PFSK-1 (cell line): Measurements from ENCODE around the gene PFDN1.

Experiments used
- FOXP2 ChIP-seq: optimal IDR thresholded peaks from 2 replicates; pipeline ENCODE3; 2011; ENCODE audit warnings: borderline replicate concordance, control low read depth, inconsistent platforms; ENCODE audit not compliant: insufficient read depth; ENCODE audit errors: extremely low read length, extremely low read depth
- POLR2AphosphoS5 ChIP-seq: IDR thresholded peaks from 2 replicates; pipeline ENCODE4 v1.6.1; 2012; ENCODE audit warnings: low read depth, mild to moderate bottlenecking, control low read depth, low read length, moderate library complexity
- SIN3A ChIP-seq: IDR thresholded peaks from 2 replicates; pipeline ENCODE4 v1.6.1; 2012; ENCODE audit warnings: mild to moderate bottlenecking, low read length, moderate library complexity, borderline replicate concordance; ENCODE audit not compliant: insufficient read depth
- TAF1 ChIP-seq: IDR thresholded peaks from 2 replicates; pipeline ENCODE4 v1.6.1; 2012; ENCODE audit warnings: low read length, control low read depth, borderline replicate concordance; ENCODE audit not compliant: insufficient read depth
- TF ChIP-seq, protein P1 (sequence below), 2 experiments: IDR thresholded peaks; 2 replicates each; pipeline versions ENCODE4 v1.6.1 to v1.8.0; 2011 to 2012; ENCODE audit warnings: low read depth in 2 of 2, low read length in 2 of 2, control low read depth in 1 of 2, inconsistent platforms in 1 of 2, mild to moderate bottlenecking in 1 of 2, moderate library complexity in 1 of 2; ENCODE audit not compliant: insufficient read depth in 1 of 2

Gene PFDN1

DNA sequence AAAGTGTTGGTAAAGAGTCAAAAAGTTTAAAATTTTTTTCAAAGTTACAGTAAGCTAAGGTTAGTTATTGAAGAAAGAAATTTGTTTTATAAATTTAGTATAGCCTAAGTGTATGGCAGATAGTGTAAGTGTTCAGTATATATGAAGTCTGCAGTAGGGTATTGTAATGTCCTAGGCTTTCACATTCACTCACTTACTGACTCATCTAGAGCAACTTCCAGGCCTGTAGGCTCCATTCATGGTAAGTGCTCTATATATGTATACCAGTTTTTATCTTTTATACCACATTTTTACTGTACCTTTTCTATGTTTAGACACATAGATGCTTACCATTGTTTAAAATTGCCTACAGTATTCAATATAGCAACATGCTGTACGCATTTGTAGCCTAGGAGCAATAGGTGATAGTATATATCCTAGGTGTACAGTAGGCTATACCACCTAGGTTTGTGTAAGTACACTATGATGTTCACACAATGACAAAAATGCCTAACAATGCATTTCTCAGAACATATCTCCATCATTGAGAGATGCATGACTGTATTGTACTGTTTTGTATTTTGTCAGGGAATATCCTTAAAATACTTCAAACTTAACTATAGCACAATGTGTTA, 89.4 kb downstream of the PFDN1 start:
- no peak for TF ChIP-seq FOXP2
- TF ChIP-seq, protein P1, sequence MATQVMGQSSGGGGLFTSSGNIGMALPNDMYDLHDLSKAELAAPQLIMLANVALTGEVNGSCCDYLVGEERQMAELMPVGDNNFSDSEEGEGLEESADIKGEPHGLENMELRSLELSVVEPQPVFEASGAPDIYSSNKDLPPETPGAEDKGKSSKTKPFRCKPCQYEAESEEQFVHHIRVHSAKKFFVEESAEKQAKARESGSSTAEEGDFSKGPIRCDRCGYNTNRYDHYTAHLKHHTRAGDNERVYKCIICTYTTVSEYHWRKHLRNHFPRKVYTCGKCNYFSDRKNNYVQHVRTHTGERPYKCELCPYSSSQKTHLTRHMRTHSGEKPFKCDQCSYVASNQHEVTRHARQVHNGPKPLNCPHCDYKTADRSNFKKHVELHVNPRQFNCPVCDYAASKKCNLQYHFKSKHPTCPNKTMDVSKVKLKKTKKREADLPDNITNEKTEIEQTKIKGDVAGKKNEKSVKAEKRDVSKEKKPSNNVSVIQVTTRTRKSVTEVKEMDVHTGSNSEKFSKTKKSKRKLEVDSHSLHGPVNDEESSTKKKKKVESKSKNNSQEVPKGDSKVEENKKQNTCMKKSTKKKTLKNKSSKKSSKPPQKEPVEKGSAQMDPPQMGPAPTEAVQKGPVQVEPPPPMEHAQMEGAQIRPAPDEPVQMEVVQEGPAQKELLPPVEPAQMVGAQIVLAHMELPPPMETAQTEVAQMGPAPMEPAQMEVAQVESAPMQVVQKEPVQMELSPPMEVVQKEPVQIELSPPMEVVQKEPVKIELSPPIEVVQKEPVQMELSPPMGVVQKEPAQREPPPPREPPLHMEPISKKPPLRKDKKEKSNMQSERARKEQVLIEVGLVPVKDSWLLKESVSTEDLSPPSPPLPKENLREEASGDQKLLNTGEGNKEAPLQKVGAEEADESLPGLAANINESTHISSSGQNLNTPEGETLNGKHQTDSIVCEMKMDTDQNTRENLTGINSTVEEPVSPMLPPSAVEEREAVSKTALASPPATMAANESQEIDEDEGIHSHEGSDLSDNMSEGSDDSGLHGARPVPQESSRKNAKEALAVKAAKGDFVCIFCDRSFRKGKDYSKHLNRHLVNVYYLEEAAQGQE (IDR thresholded peaks at IDR 0.05; ENCODE audit: insufficient read depth in 1 of 2, low read depth in 2 of 2, low read length in 2 of 2) = no peak
- TF ChIP-seq TAF1 = no peak
- no peak for TF ChIP-seq POLR2AphosphoS5
- no peak for TF ChIP-seq SIN3A

DNA sequence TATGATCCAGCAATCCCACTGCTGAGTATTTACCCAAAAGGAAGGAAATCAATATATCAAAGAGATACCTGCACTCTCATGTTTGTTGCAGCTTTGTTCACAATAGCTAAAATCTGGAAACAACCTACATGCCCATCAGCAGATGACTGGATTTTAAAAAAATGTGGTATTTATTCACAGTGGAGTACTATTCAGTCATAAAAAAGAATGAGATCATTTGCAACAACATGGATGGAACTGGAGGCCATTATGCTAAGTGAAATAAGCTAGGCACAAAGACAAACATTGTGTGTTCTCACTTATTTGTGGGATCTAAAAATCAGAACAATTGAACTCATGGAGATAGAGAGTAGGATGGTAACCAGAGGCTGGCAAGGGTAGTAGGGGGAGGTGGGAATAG, 94.8 kb downstream of the PFDN1 start:
- TF ChIP-seq SIN3A = no peak
- no peak for TF ChIP-seq TAF1
- TF ChIP-seq POLR2AphosphoS5 = no peak
- TF ChIP-seq FOXP2 = no peak
- TF ChIP-seq, protein P1 (IDR thresholded peaks at IDR 0.05; ENCODE audit: insufficient read depth in 1 of 2, low read depth in 2 of 2, low read length in 2 of 2) = no peak

DNA sequence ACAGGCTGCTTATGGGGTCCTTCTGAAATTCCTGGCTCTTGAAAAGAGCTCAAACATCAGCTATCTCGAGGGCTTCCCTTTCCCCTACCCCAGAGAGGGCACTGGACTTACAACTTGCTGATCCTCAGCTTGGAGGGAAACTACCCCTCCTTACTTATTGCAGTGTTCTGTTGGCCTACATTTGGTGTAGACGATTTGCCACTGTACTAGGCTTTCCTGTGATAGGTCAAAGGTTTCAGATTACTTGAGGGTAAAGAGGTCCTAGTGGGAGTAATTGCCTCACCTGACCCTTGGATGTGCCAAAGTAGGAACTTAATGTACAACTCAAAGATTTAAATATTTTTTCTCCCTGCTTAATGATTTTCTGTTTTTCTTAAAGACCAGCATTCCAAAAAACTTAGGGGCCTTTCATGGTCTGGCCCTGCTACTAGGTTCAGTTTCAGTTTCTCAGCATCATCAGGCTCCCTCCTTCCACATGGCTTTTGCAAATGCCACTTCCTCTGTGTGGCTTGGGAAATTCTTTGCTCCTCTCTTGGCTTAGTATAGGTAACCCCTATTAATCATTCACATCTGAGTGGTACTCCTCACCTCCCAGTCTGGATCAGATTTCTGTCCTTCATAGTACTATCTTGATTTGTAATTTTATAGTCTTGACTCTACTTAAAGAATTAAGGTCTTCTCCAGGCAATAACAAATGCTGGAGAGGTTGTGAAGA, 95.5 kb downstream of the PFDN1 start:
- TF ChIP-seq SIN3A = no peak
- no peak for TF ChIP-seq POLR2AphosphoS5
- no peak for TF ChIP-seq TAF1
- TF ChIP-seq, protein P1 (IDR thresholded peaks at IDR 0.05; ENCODE audit: insufficient read depth in 1 of 2, low read depth in 2 of 2, low read length in 2 of 2) = no peak
- TF ChIP-seq FOXP2 = no peak

DNA sequence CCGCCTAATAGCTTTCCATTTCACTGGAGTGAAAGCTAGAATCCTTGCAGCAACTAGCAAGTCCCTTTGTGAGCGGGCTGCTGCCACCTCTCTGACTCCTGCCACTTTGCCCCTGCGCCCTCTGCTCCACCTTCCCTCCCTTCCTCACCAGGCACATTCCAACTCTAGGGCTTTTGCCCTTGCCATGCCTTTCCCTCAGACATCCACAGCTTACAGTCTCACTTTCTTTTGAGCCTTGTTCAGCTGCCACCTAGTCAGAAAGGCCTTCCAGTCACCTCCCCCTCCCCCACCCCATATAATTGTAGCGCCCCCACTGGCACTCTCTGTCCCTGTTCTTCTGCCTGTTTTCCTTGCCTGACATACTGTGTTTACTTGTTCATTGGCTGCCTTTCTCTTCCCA, 96.9 kb downstream of the PFDN1 start:
- TF ChIP-seq, protein P1 (IDR thresholded peaks at IDR 0.05; ENCODE audit: insufficient read depth in 1 of 2, low read depth in 2 of 2, low read length in 2 of 2) = no peak
- no peak for TF ChIP-seq POLR2AphosphoS5
- TF ChIP-seq TAF1 = no peak
- no peak for TF ChIP-seq SIN3A
- TF ChIP-seq FOXP2 = no peak

DNA sequence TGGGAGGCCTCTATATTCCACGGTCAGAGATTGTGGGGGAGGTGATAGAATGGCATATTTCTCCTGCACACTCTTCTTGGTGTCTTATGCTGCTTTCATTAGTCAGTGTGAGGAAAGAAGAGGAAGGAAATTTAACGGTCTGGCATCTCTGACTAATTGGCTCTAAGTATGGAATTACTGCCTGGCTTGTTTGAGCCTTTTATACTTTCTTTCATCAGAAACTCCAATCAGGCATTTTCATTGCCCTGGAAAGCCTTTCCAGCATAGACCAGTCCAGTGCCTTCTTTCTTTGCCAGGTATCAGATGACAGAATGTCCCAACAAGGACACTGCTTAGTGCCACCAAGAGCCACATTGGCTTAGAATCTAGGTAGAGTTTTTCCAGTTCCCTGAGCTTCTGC, 97.7 kb downstream of the PFDN1 start:
- TF ChIP-seq SIN3A = no peak
- TF ChIP-seq, protein P1 (IDR thresholded peaks at IDR 0.05; ENCODE audit: insufficient read depth in 1 of 2, low read depth in 2 of 2, low read length in 2 of 2) = no peak
- no peak for TF ChIP-seq FOXP2
- no peak for TF ChIP-seq POLR2AphosphoS5
- no peak for TF ChIP-seq TAF1
